ENCODE measurements around the gene MCRIP2. TPM values are rescaled to one million over a fixed set of nuclear protein-coding genes. Genes with fewer than 3 reads are reported as not detected.

The MCRIP2 gene
- total and polyA plus RNA-seq, 2 of the 8 experiments (the other 6 are each of a cell fraction or from before 2014, with no cell fraction given): 45.4 to 75.5 TPM

- FAIRE-seq: no peak
- Histone ChIP-seq H3K9me3 (ENCODE audit: insufficient read depth in 2 of 2, low read depth in 1 of 2, low read length in 1 of 2) (no peaks in the 10 kb centered on the region), H2BK5ac (ENCODE audit: low read depth, low read length) (no peak overlapping the region), H4K5ac (ENCODE audit: insufficient read length, low read depth, low read length) (no peak overlapping the region), H2AK5ac (ENCODE audit: low read depth, low read length) (no peak overlapping the region), H2BK12ac (ENCODE audit: low read depth, low read length) (no peak overlapping the region), H3K56ac (replicated peaks; ENCODE audit: insufficient read length, low read depth, low read length) (no peak overlapping the region), H3K9ac (replicated peaks in 1 of 4; ENCODE audit: extremely low read depth in 1 of 4, low read depth in 3 of 4, low read length in 3 of 4) (no peak overlapping the region), H3K79me1 (ENCODE audit: low read depth, low read length) (peaks cover 16% of the 10 kb centered on the region; the same call in 1 of the 2 replicates), H3K14ac (ENCODE audit: insufficient read length) (no peak overlapping the region), H4K20me1 (replicated peaks in 1 of 2; ENCODE audit: control insufficient read depth in 1 of 2, insufficient read depth in 2 of 2, low read length in 2 of 2) (peaks cover 20 to 37% of the 10 kb centered on the region in 2 experiments), H3K4me2 (ENCODE audit: insufficient read depth in 1 of 2, low read depth in 2 of 2, low read length in 2 of 2) (no peak overlapping the region), H3K36me3 (ENCODE audit: control insufficient read depth in 2 of 4, insufficient read depth in 4 of 4, low read length in 3 of 4) (no peaks in the 10 kb centered on the region), H3K79me2 (ENCODE audit: control insufficient read depth in 1 of 2, insufficient read depth in 2 of 2, low read length in 2 of 2) (peaks cover 0 to 16% of the 10 kb centered on the region in 2 experiments; a peak in 3 of 4 replicates), H3K27me3 (replicated peaks in 1 of 4; ENCODE audit: control insufficient read depth in 3 of 4, extremely low read depth in 1 of 4, insufficient read depth in 3 of 4, low read length in 3 of 4) (peaks cover 0 to 21% (median 12%) of the 10 kb centered on the region in 4 experiments; a peak in 5 of 7 replicates), H2BK20ac (ENCODE audit: low read length) (no peak overlapping the region), H4K8ac (ENCODE audit: extremely low read depth, insufficient read depth, low read length) (no peak overlapping the region), H4K91ac (replicated peaks; ENCODE audit: insufficient read length, low read length) (no peak overlapping the region), H2BK15ac (ENCODE audit: low read length) (no peak overlapping the region), H3K23ac (ENCODE audit: insufficient read length) (no peak overlapping the region), H2BK120ac (replicated peaks; ENCODE audit: low read depth, low read length) (no peak overlapping the region), H3K27ac (ENCODE audit: low read depth, low read length) (no peak overlapping the region), H3K4ac (replicated peaks; ENCODE audit: insufficient read length, low read depth, low read length) (no peak overlapping the region), H3K18ac (ENCODE audit: extremely low read depth, low read length) (no peak overlapping the region), H3K23me2 (ENCODE audit: low read depth, low read length) (peaks cover 9% of the 10 kb centered on the region), H3K4me1 (replicated peaks in 1 of 4; ENCODE audit: control insufficient read depth in 3 of 4, insufficient read depth in 4 of 4, low read length in 3 of 4) (peaks cover 0 to 8% (median 4%) of the 10 kb centered on the region in 4 experiments; a peak in 4 of 7 replicates), H2AFZ (ENCODE audit: low read length) (no peak overlapping the region), H3K4me3 (ENCODE audit: extremely low read depth in 1 of 4, insufficient read depth in 2 of 4, low read depth in 3 of 4, low read length in 4 of 4) (no peak overlapping the region)
- DNase-seq (ENCODE audit: low read depth in 1 of 2, low spot score in 2 of 2): no peak
- 94% methylated on average over 9 of the region's 9 CpGs; no CpG with 5 or more reads in 1 of the 2 experiments for WGBS, 2 experiments (ENCODE audit: extremely low coverage in 1 of 2, insufficient coverage in 1 of 2, insufficient read length in 1 of 2, insufficient replicate concordance in 2 of 2, low coverage in 1 of 2, low lambda C conversion rate in 2 of 2, missing lambda C conversion rate in 1 of 2)
- ChIA-PET POLR2A (ENCODE audit: partially characterized antibody) (interaction anchor here (0.6 to 1.9 kb wide), 7 partner anchors 9 to 209 kb away, joined by 3 to 7 read pairs (median 3); partner anchors contain the start of gene METTL26), CTCF (ENCODE audit: partially characterized antibody) (interaction anchor here (1.1 to 4.2 kb wide), 13 partner anchors 7 to 74 kb away, joined by 3 to 22 read pairs (median 6); partner anchors contain the start of gene METTL26)
- TF ChIP-seq ATF3 (IDR thresholded peaks at IDR 0.05; ENCODE audit: insufficient read depth, low read depth, low read length): no peak
- no peak for TF ChIP-seq CHD1 (IDR thresholded peaks at IDR 0.05; ENCODE audit: low read depth, low read length)
- TF ChIP-seq USF2 (IDR thresholded peaks at IDR 0.05; ENCODE audit: low read length): no peak
- no peak for TF ChIP-seq EZH2 (IDR thresholded peaks at IDR 0.05; ENCODE audit: low read depth, low read length, severe bottlenecking)
- no peak for TF ChIP-seq BACH1 (IDR thresholded peaks at IDR 0.05; ENCODE audit: low read length)
- no peak for TF ChIP-seq CREB1 (IDR thresholded peaks at IDR 0.05)
- TF ChIP-seq MAFK (IDR thresholded peaks at IDR 0.05; ENCODE audit: low read depth, low read length): no peak
- no peak for TF ChIP-seq ATF2 (IDR thresholded peaks at IDR 0.05; ENCODE audit: low read length)
These were observed 48.2 kb upstream of the MCRIP2 start for GRCh38 chr16:593406-593805.

Data from H1 (cell line).